HEK293 (cell line): ENCODE data around the gene TSPOAP1.

Experiments
- CTCF ChIA-PET: fragments of 350-600 bp; formaldehyde crosslinking; extraction: SDS; loops from one replicate; lab custom pipeline; 2021; ENCODE audit warnings: antibody characterized with exemption; lab: Yijun Ruan, JAX
- POLR2A ChIA-PET: fragments of 300-600 bp; formaldehyde crosslinking; extraction: SDS; loops from one replicate; lab custom pipeline; 2020; ENCODE audit warnings: antibody characterized with exemption, inconsistent platforms; lab: Yijun Ruan, JAX
- H3K27ac ChIP-seq: fragments of 200-500 bp; sonication (Bioruptor generic); 2 replicates; pipeline ENCODE4 v1.5.1; 2014; ENCODE audit warnings: low read depth, low read length, control low read depth, inconsistent platforms; ENCODE audit errors: extremely low read depth
- H3K36me3 ChIP-seq, 2 experiments: fragments of 200-500 bp in 1 of 2; sonication (Bioruptor generic) in 1 of 2; 1 replicate in 1 of 2; 2 replicates in 1 of 2; pipeline ENCODE4 v1.5.1; 2014 to 2017; ENCODE audit warnings: inconsistent platforms in 2 of 2, low read length in 2 of 2; ENCODE audit not compliant: control insufficient read depth in 2 of 2, insufficient read depth in 1 of 2
- H3K4me1 ChIP-seq: fragments of 200-500 bp; sonication (Bioruptor generic); 2 replicates; pipeline ENCODE4 v1.5.1; 2014; ENCODE audit warnings: mild to moderate bottlenecking, low read length, inconsistent platforms; ENCODE audit not compliant: control insufficient read depth, insufficient read depth
- H3K4me3 ChIP-seq: 2 replicates; pipeline ENCODE4 v1.5.1; 2011; ENCODE audit warnings: low read depth, mild to moderate bottlenecking, control low read depth, low read length, moderate library complexity
- H3K9me3 ChIP-seq: fragments of 200-500 bp; sonication (Bioruptor generic); 2 replicates; pipeline ENCODE4 v1.5.1; 2014; ENCODE audit warnings: low read depth, low read length, inconsistent platforms; ENCODE audit not compliant: control insufficient read depth, insufficient read depth
- CTCF ChIP-seq: fragments of 450-650 bp; formaldehyde crosslinking; IDR thresholded peaks from 2 replicates; pipeline ENCODE4 v1.5.1; 2016; ENCODE audit warnings: missing biosample characterization, missing genetic modification characterization
- ELK4 ChIP-seq: IDR thresholded peaks from 2 replicates; pipeline ENCODE4 v1.6.1; 2011; ENCODE audit warnings: mild to moderate bottlenecking, low read depth, low read length, borderline replicate concordance
- FEZF1 ChIP-seq: fragments of 450-650 bp; formaldehyde crosslinking; IDR thresholded peaks from 2 replicates; pipeline ENCODE4 v1.5.1; 2016; ENCODE audit warnings: missing biosample characterization, missing genetic modification characterization
- KLF1 ChIP-seq: fragments of 450-650 bp; formaldehyde crosslinking; IDR thresholded peaks from 2 replicates; pipeline ENCODE4 v1.5.1; 2016; ENCODE audit warnings: missing biosample characterization, missing genetic modification characterization
- MEIS1 ChIP-seq: sonication (generic); formaldehyde crosslinking; IDR thresholded peaks from 2 replicates; pipeline ENCODE4 v1.8.1; 2022; ENCODE audit warnings: missing genetic modification reagents, mild to moderate bottlenecking, borderline replicate concordance
- PRDM6 ChIP-seq: fragments of 450-650 bp; formaldehyde crosslinking; IDR thresholded peaks from 2 replicates; pipeline ENCODE4 v1.5.1; 2017; ENCODE audit warnings: missing biosample characterization, missing genetic modification characterization
- ZBTB11 ChIP-seq: fragments of 450-650 bp; formaldehyde crosslinking; conservative IDR thresholded peaks from 2 replicates; pipeline ENCODE4 v1.5.1; 2016; ENCODE audit warnings: low read depth, missing biosample characterization, missing genetic modification characterization
- ZNF10 ChIP-seq: fragments of 450-650 bp; formaldehyde crosslinking; IDR thresholded peaks from 2 replicates; pipeline ENCODE4 v1.5.1; 2017; ENCODE audit warnings: missing biosample characterization, missing genetic modification characterization
- ZNF112 ChIP-seq: fragments of 450-650 bp; formaldehyde crosslinking; IDR thresholded peaks from 2 replicates; pipeline ENCODE4 v1.5.0; 2017; ENCODE audit warnings: missing biosample characterization, missing genetic modification characterization
- ZNF155 ChIP-seq: fragments of 450-650 bp; formaldehyde crosslinking; IDR thresholded peaks from 2 replicates; pipeline ENCODE4 v1.5.1; 2016; ENCODE audit warnings: missing biosample characterization, missing genetic modification characterization
- ZNF16 ChIP-seq: fragments of 450-650 bp; formaldehyde crosslinking; IDR thresholded peaks from 2 replicates; pipeline ENCODE4 v1.5.1; 2016; ENCODE audit warnings: low read depth, missing biosample characterization, missing genetic modification characterization
- ZNF2 ChIP-seq: fragments of 450-650 bp; formaldehyde crosslinking; IDR thresholded peaks from 2 replicates; pipeline ENCODE4 v1.5.1; 2016; ENCODE audit warnings: missing biosample characterization, missing genetic modification characterization
- ZNF362 ChIP-seq: fragments of 450-650 bp; formaldehyde crosslinking; IDR thresholded peaks from 2 replicates; pipeline ENCODE4 v1.5.1; 2016; ENCODE audit warnings: missing biosample characterization, missing genetic modification characterization
- ZNF37A ChIP-seq: fragments of 450-650 bp; IDR thresholded peaks from 2 replicates; pipeline ENCODE4 v1.5.1; 2018; ENCODE audit warnings: missing biosample characterization, missing genetic modification characterization
- ZNF548 ChIP-seq: fragments of 450-650 bp; formaldehyde crosslinking; IDR thresholded peaks from 2 replicates; pipeline ENCODE4 v1.5.1; 2016; ENCODE audit warnings: missing biosample characterization, missing genetic modification characterization
- ZNF596 ChIP-seq: fragments of 450-650 bp; IDR thresholded peaks from 2 replicates; pipeline ENCODE4 v1.5.0; 2018; ENCODE audit warnings: missing biosample characterization, mild to moderate bottlenecking, missing genetic modification characterization, moderate library complexity
- ZNF645 ChIP-seq: fragments of 450-650 bp; formaldehyde crosslinking; IDR thresholded peaks from 2 replicates; pipeline ENCODE4; 2016; ENCODE audit warnings: missing biosample characterization, missing genetic modification characterization
- ZNF776 ChIP-seq: fragments of 450-650 bp; formaldehyde crosslinking; IDR thresholded peaks from 2 replicates; pipeline ENCODE4 v1.5.0; 2017; ENCODE audit warnings: missing biosample characterization, missing genetic modification characterization, borderline replicate concordance

TSPOAP1 gene

GRCh38 chr17:58289869-58290268, 38.7 kb downstream of the TSPOAP1 start:
- Histone ChIP-seq H3K36me3 (no peaks in the 10 kb centered on the region), H3K4me1 (peaks cover 7% of the 10 kb centered on the region; the same call in 1 of the 2 replicates), H3K9me3 (no peaks in the 10 kb centered on the region), H3K27ac (no peak overlapping the region), H3K4me3 (no peak overlapping the region)
- POLR2A ChIA-PET, result no interaction called here
- peak; percentile 100 for TF ChIP-seq MEIS1 (CRISPR knock-in tag)
- TF ChIP-seq PRDM6, result peak; percentile 40; the same call in 1 of the 2 replicates
- no peak for TF ChIP-seq ZNF776 (tag by site-specific recombination)
- CTCF ChIA-PET, result interaction anchor here (1.3 to 1.8 kb wide), 3 partner anchors 14 to 90 kb away, joined by 4 to 13 read pairs (median 4); no protein-coding TSS in a partner anchor

GRCh38 chr17:58285422-58285810, 43.2 kb downstream of the TSPOAP1 start:
- CTCF ChIA-PET, result interaction anchor here (0.7 kb wide), 1 partner anchor 10 kb away, joined by 3 read pairs; no protein-coding TSS in a partner anchor
- no peaks in the 10 kb centered on the region for H3K9me3 ChIP-seq
- TF ChIP-seq ZNF2 (tag by site-specific recombination) (no peak), ZBTB11 (tag by site-specific recombination) (no peak), CTCF (tag by site-specific recombination) (no peak), FEZF1 (tag by site-specific recombination) (no peak), ZNF16 (tag by site-specific recombination) (no peak), ZNF10 (tag by site-specific recombination) (no peak), KLF1 (tag by site-specific recombination) (no peak), ZNF37A (tag by site-specific recombination) (no peak), ZNF645 (tag by site-specific recombination) (no peak), ZNF362 (tag by site-specific recombination) (no peak), ZNF112 (tag by site-specific recombination) (no peak), ZNF155 (no peak), ELK4 (no peak), ZNF548 (tag by site-specific recombination) (no peak), ZNF596 (tag by site-specific recombination) (no peak)
- H3K36me3 ChIP-seq, result no peaks in the 10 kb centered on the region
- H3K4me1 ChIP-seq, result peaks cover 7% of the 10 kb centered on the region; the same call in 1 of the 2 replicates
- POLR2A ChIA-PET, result no interaction called here
- H3K27ac ChIP-seq, result no peak overlapping the region
- H3K4me3 ChIP-seq, result no peak overlapping the region
